Measurements from ENCODE around the gene GPER1.

Gene GPER1

GRCh38 chr7:1063361-1063760, 24.6 kb upstream of the GPER1 start:
- Histone ChIP-seq H3K4me3 (ENCODE audit: low read depth, low read length, poor library complexity, severe bottlenecking) (no peak overlapping the region), H3K36me3 (ENCODE audit: insufficient read depth, low read length) (no peaks in the 10 kb centered on the region), H3K4me1 (ENCODE audit: insufficient read depth, low read length, severe bottlenecking) (peaks cover 31% of the 10 kb centered on the region), H3K9me3 (ENCODE audit: low read length) (no peaks in the 10 kb centered on the region), H2AFZ (ENCODE audit: low read length) (no peak overlapping the region), H3F3A (ENCODE audit: insufficient read depth, low read length) (no peaks in the 10 kb centered on the region), H3K9me2 (ENCODE audit: low read depth, low read length) (no peaks in the 10 kb centered on the region), H3K9ac (ENCODE audit: low read length) (no peak overlapping the region), H3K27ac (ENCODE audit: low read depth, low read length, poor library complexity, severe bottlenecking) (no peak overlapping the region), H3K27me3 (ENCODE audit: insufficient read depth, low read length) (no peaks in the 10 kb centered on the region), H3K4me2 (ENCODE audit: low read length) (no peak overlapping the region), H3K79me2 (ENCODE audit: insufficient read depth, low read length) (no peaks in the 10 kb centered on the region), H4K20me1 (ENCODE audit: insufficient read depth, low read length) (no peaks in the 10 kb centered on the region)
- TF ChIP-seq EZH2 (IDR thresholded peaks at IDR 0.05; ENCODE audit: borderline replicate concordance, low read length) (no peak), CTCF (IDR thresholded peaks at IDR 0.05; ENCODE audit: low read length) (no peak)

- no peaks in the 10 kb centered on the region for H3K9me2 ChIP-seq (ENCODE audit: low read depth, low read length)
- H2AFZ ChIP-seq (ENCODE audit: low read length), result no peak overlapping the region
- H3K36me3 ChIP-seq (ENCODE audit: insufficient read depth, low read length), result no peaks in the 10 kb centered on the region
- no peaks in the 10 kb centered on the region for H3K9me3 ChIP-seq (ENCODE audit: low read length)
- peaks cover 31% of the 10 kb centered on the region for H3K4me1 ChIP-seq (ENCODE audit: insufficient read depth, low read length, severe bottlenecking)
- no peak overlapping the region for H3K27ac ChIP-seq (ENCODE audit: low read depth, low read length, poor library complexity, severe bottlenecking)
- no peak overlapping the region for H3K4me3 ChIP-seq (ENCODE audit: low read depth, low read length, poor library complexity, severe bottlenecking)
- no peak overlapping the region for H3K4me2 ChIP-seq (ENCODE audit: low read length)
- H3K79me2 ChIP-seq (ENCODE audit: insufficient read depth, low read length), result no peaks in the 10 kb centered on the region
- no peaks in the 10 kb centered on the region for H3K27me3 ChIP-seq (ENCODE audit: insufficient read depth, low read length)
- H3F3A ChIP-seq (ENCODE audit: insufficient read depth, low read length), result no peaks in the 10 kb centered on the region
- H4K20me1 ChIP-seq (ENCODE audit: insufficient read depth, low read length), result no peaks in the 10 kb centered on the region
- TF ChIP-seq CTCF (IDR thresholded peaks at IDR 0.05; ENCODE audit: low read length), result no peak
- no peak for TF ChIP-seq EZH2 (IDR thresholded peaks at IDR 0.05; ENCODE audit: borderline replicate concordance, low read length)
- no peak overlapping the region for H3K9ac ChIP-seq (ENCODE audit: low read length)
Observed at GRCh38 chr7:1064581-1064980, 23.3 kb upstream of the GPER1 start.

- no peaks in the 10 kb centered on the region for H4K20me1 ChIP-seq (ENCODE audit: insufficient read depth, low read length)
- no peak overlapping the region for H3K27ac ChIP-seq (ENCODE audit: low read depth, low read length, poor library complexity, severe bottlenecking)
Observed at GRCh38 chr7:1065263-1065584, 22.7 kb upstream of the GPER1 start.

More at GRCh38 chr7:1065263-1065584, 22.7 kb upstream of the GPER1 start:
- Histone ChIP-seq H3K27me3 (ENCODE audit: insufficient read depth, low read length) (no peaks in the 10 kb centered on the region), H3K79me2 (ENCODE audit: insufficient read depth, low read length) (no peaks in the 10 kb centered on the region), H3K9ac (ENCODE audit: low read length) (no peak overlapping the region; the same call in 1 of the 2 replicates), H3K4me3 (ENCODE audit: low read depth, low read length, poor library complexity, severe bottlenecking) (peak overlapping the region; percentile 44), H2AFZ (ENCODE audit: low read length) (no peak overlapping the region), H3F3A (ENCODE audit: insufficient read depth, low read length) (no peaks in the 10 kb centered on the region), H3K9me2 (ENCODE audit: low read depth, low read length) (no peaks in the 10 kb centered on the region), H3K4me2 (ENCODE audit: low read length) (peak overlapping the region; percentile 53; the same call in 1 of the 2 replicates), H3K36me3 (ENCODE audit: insufficient read depth, low read length) (no peaks in the 10 kb centered on the region), H3K4me1 (ENCODE audit: insufficient read depth, low read length, severe bottlenecking) (peaks cover 29% of the 10 kb centered on the region), H3K9me3 (ENCODE audit: low read length) (no peaks in the 10 kb centered on the region)
- no peak for TF ChIP-seq EZH2 (IDR thresholded peaks at IDR 0.05; ENCODE audit: borderline replicate concordance, low read length)
- no peak for TF ChIP-seq CTCF (IDR thresholded peaks at IDR 0.05; ENCODE audit: low read length)
